DOHH2 (cell line): ENCODE measurements around the gene TBC1D20.

Experiments
- EZH2phosphoT487 ChIP-seq: fragments of 200-600 bp; sonication (generic); IDR thresholded peaks from 2 replicates; pipeline ENCODE4 v1.6.1; 2017; ENCODE audit warnings: borderline replicate concordance, mild to moderate bottlenecking, antibody characterized with exemption, low read length, moderate library complexity, mixed read lengths
- TF ChIP-seq, protein P1 (sequence below): fragments of 200-600 bp; sonication (generic); IDR thresholded peaks from one replicate; pipeline ENCODE4 v1.5.1; 2014; ENCODE audit warnings: antibody characterized with exemption, mild to moderate bottlenecking, low read depth, low read length; ENCODE audit not compliant: poor library complexity, severe bottlenecking

DNA sequence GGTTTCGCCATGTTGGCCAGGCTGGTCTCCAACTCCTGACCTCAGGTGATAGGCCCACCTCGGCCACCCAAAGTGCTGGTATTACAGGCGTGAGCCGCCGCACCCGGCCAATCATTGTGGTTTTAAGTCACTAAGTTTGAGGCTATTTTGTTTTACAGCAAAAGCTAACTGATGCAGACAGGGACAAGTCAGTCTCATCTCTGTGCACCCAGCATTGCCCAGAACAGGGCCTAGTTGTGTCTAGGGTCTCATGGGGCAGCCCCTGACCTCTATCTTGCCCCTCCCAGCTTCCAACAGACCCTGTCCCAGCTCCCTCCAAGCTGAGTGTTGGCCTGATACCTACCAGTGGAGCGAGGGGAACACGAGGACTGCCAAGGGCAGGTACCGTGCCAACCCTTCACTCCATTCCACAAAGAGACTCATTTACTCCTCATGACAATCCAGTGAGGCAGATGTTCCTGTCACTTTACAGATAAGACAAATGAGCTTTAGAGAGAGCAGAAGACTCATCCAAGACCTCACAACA lies 63.1 kb downstream of the TBC1D20 start:
- TF ChIP-seq, protein P1, sequence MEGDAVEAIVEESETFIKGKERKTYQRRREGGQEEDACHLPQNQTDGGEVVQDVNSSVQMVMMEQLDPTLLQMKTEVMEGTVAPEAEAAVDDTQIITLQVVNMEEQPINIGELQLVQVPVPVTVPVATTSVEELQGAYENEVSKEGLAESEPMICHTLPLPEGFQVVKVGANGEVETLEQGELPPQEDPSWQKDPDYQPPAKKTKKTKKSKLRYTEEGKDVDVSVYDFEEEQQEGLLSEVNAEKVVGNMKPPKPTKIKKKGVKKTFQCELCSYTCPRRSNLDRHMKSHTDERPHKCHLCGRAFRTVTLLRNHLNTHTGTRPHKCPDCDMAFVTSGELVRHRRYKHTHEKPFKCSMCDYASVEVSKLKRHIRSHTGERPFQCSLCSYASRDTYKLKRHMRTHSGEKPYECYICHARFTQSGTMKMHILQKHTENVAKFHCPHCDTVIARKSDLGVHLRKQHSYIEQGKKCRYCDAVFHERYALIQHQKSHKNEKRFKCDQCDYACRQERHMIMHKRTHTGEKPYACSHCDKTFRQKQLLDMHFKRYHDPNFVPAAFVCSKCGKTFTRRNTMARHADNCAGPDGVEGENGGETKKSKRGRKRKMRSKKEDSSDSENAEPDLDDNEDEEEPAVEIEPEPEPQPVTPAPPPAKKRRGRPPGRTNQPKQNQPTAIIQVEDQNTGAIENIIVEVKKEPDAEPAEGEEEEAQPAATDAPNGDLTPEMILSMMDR, result no peak
- no peak for TF ChIP-seq EZH2phosphoT487
